Measurements from ENCODE around the gene TNFRSF9. TPM values are rescaled to one million over a fixed set of nuclear protein-coding genes. Genes with fewer than 3 reads are reported as not detected.

The TNFRSF9 gene
- total and polyA plus RNA-seq, 12 donors: 0.03 to 3.1 (median 0.07) TPM; not detected in 7

GRCh38 chr1:7948960-7949359, 8.3 kb upstream of the TNFRSF9 start:
- Histone ChIP-seq H3K27ac (no peak overlapping the region), H3K27me3 (no peaks in the 10 kb centered on the region), H3K4me1 (peaks cover 0 to 20% (median 0%) of the 10 kb centered on the region in 9 donors), H3K4me3 (no peak overlapping the region), H3K9me3 (no peaks in the 10 kb centered on the region), H3K36me3 (no peaks in the 10 kb centered on the region)
- intact Hi-C loops (cut with DNase I): no loop called here
- DNase-seq (no peak), ATAC-seq (no peak)
- TF ChIP-seq CTCF (IDR thresholded peaks at IDR 0.05): no peak
- WGBS, 2 donors: 80% methylated on average over 5 of the region's 5 CpGs

- TF ChIP-seq CTCF (IDR thresholded peaks at IDR 0.05): no peak
- Histone ChIP-seq H3K36me3 (no peaks in the 10 kb centered on the region), H3K27ac (peak overlapping the region in 1 of 10 donors; percentile 83), H3K4me1 (peaks cover 0 to 50% (median 17%) of the 10 kb centered on the region in 9 donors), H3K9me3 (no peaks in the 10 kb centered on the region), H3K27me3 (peaks cover 0 to 37% (median 19%) of the 10 kb centered on the region in 7 donors), H3K4me3 (no peak overlapping the region)
- WGBS, 2 donors: 69 to 79% methylated on average over 2 of the region's 2 CpGs
- DNase-seq: no peak
- no peak for ATAC-seq
- intact Hi-C loops (cut with DNase I): no loop called here
Observed at GRCh38 chr1:7943251-7943650, 2.6 kb upstream of the TNFRSF9 start.

- WGBS, 2 donors: 8% methylated on average over 32 to 40 of the region's 40 CpGs
- peak in 7 of 9 donors; percentile 18 to 58 (median 43) for TF ChIP-seq CTCF (IDR thresholded peaks at IDR 0.05)
- Histone ChIP-seq H3K27ac (peak overlapping the region in 8 of 10 donors; percentile 14 to 83 (median 40)), H3K4me1 (peaks cover 0 to 50% (median 17%) of the 10 kb centered on the region in 9 donors), H3K36me3 (no peaks in the 10 kb centered on the region), H3K4me3 (peak overlapping the region in 8 of 10 donors; percentile 3 to 49 (median 32)), H3K27me3 (peaks cover 0 to 45% (median 24%) of the 10 kb centered on the region in 7 donors), H3K9me3 (no peaks in the 10 kb centered on the region)
- peak; percentile 50 to 65 for DNase-seq
- peak; percentile 70 to 89 (median 86) for ATAC-seq
- intact Hi-C loops (cut with DNase I): no loop called here
Observed at GRCh38 chr1:7942214-7942921, 1.7 kb upstream of the TNFRSF9 start.

GRCh38 chr1:7941437-7941793, 776 bp upstream of the TNFRSF9 start:
- peak in 1 of 8 donors; percentile 12 for ATAC-seq

More at GRCh38 chr1:7941437-7941793, 776 bp upstream of the TNFRSF9 start:
- no peak for DNase-seq
- H3K27ac ChIP-seq: peak overlapping the region in 2 of 10 donors; percentile 31 to 83
- TF ChIP-seq CTCF (IDR thresholded peaks at IDR 0.05): no peak
- peak overlapping the region in 2 of 10 donors; percentile 32 to 49 for H3K4me3 ChIP-seq
- intact Hi-C loops (cut with DNase I): no loop called here
- peaks cover 0 to 55% (median 34%) of the 10 kb centered on the region in 7 donors for H3K27me3 ChIP-seq
- no peaks in the 10 kb centered on the region for H3K36me3 ChIP-seq
- 75 to 78% methylated on average over 9 of the region's 9 CpGs for WGBS, 2 donors
- peaks cover 0 to 50% (median 17%) of the 10 kb centered on the region in 9 donors for H3K4me1 ChIP-seq
- H3K9me3 ChIP-seq: no peaks in the 10 kb centered on the region
